ENCODE data around the gene ORC1. TPM values are rescaled to one million over a fixed set of nuclear protein-coding genes. Genes with fewer than 3 reads are reported as not detected.

Gene ORC1
- total RNA-seq, 1 experiment from 2014 or later: 14.3 TPM

- DNase-seq (ENCODE audit: low read depth, low spot score) (no peak), ATAC-seq (no peak)
- TF ChIP-seq TCF7L2 (IDR thresholded peaks at IDR 0.05; ENCODE audit: low read depth, low read length) (no peak), POLR2AphosphoS5 (IDR thresholded peaks at IDR 0.05; ENCODE audit: low read depth, low read length) (no peak), SIN3A (IDR thresholded peaks at IDR 0.05; ENCODE audit: borderline replicate concordance, insufficient read depth, low read depth, low read length) (no peak)
- TF ChIP-seq, protein P1, sequence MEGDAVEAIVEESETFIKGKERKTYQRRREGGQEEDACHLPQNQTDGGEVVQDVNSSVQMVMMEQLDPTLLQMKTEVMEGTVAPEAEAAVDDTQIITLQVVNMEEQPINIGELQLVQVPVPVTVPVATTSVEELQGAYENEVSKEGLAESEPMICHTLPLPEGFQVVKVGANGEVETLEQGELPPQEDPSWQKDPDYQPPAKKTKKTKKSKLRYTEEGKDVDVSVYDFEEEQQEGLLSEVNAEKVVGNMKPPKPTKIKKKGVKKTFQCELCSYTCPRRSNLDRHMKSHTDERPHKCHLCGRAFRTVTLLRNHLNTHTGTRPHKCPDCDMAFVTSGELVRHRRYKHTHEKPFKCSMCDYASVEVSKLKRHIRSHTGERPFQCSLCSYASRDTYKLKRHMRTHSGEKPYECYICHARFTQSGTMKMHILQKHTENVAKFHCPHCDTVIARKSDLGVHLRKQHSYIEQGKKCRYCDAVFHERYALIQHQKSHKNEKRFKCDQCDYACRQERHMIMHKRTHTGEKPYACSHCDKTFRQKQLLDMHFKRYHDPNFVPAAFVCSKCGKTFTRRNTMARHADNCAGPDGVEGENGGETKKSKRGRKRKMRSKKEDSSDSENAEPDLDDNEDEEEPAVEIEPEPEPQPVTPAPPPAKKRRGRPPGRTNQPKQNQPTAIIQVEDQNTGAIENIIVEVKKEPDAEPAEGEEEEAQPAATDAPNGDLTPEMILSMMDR (IDR thresholded peaks at IDR 0.05): no peak
- TF ChIP-seq, protein P2, sequence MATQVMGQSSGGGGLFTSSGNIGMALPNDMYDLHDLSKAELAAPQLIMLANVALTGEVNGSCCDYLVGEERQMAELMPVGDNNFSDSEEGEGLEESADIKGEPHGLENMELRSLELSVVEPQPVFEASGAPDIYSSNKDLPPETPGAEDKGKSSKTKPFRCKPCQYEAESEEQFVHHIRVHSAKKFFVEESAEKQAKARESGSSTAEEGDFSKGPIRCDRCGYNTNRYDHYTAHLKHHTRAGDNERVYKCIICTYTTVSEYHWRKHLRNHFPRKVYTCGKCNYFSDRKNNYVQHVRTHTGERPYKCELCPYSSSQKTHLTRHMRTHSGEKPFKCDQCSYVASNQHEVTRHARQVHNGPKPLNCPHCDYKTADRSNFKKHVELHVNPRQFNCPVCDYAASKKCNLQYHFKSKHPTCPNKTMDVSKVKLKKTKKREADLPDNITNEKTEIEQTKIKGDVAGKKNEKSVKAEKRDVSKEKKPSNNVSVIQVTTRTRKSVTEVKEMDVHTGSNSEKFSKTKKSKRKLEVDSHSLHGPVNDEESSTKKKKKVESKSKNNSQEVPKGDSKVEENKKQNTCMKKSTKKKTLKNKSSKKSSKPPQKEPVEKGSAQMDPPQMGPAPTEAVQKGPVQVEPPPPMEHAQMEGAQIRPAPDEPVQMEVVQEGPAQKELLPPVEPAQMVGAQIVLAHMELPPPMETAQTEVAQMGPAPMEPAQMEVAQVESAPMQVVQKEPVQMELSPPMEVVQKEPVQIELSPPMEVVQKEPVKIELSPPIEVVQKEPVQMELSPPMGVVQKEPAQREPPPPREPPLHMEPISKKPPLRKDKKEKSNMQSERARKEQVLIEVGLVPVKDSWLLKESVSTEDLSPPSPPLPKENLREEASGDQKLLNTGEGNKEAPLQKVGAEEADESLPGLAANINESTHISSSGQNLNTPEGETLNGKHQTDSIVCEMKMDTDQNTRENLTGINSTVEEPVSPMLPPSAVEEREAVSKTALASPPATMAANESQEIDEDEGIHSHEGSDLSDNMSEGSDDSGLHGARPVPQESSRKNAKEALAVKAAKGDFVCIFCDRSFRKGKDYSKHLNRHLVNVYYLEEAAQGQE (IDR thresholded peaks at IDR 0.05; ENCODE audit: insufficient read depth in 1 of 2, low read depth in 2 of 2, low read length in 1 of 2): no peak
- no peaks in the 10 kb centered on the region for H3K9me3 ChIP-seq (ENCODE audit: control insufficient read depth, insufficient read depth, low read depth, low read length)
- in situ Hi-C loops (cut with HindIII; ENCODE audit: low pct_unique_long_range_greater_than_20kb, low sequenced_read_pairs): no loop called here
- POLR2A ChIA-PET: interaction anchor here (0.6 kb wide), 1 partner anchor 165 kb away, joined by 7 read pairs; no protein-coding TSS in a partner anchor
- H3K36me3 ChIP-seq (ENCODE audit: control insufficient read depth, insufficient read depth, low read length): no peaks in the 10 kb centered on the region
- H3K4me1 ChIP-seq (ENCODE audit: control insufficient read depth, insufficient read depth, low read length): no peaks in the 10 kb centered on the region
- BruUV-seq (replicated peaks): no TSS peak
- H3K27me3 ChIP-seq (ENCODE audit: control insufficient read depth, insufficient read depth, low read length): no peaks in the 10 kb centered on the region
- intact Hi-C loops (cut with micrococcal nuclease; ENCODE audit: unreplicated experiment): no loop called here
- H3K27ac ChIP-seq (ENCODE audit: low read length): no peak overlapping the region
- CTCF ChIA-PET: no interaction called here
- H3K4me3 ChIP-seq (ENCODE audit: low read depth in 2 of 2, low read length in 2 of 2): no peak overlapping the region
Measured at GRCh38 chr1:52323731-52324130, 80.5 kb downstream of the ORC1 start.

Other genes starting within 250 kb of the ORC1 start
- 52.5 TPM for gene CC2D1B, start 38.2 kb downstream of the ORC1 start, total RNA-seq (2021; ENCODE audit: unreplicated experiment)
- 41.6 TPM for gene PRPF38A, start 179 bp upstream of the ORC1 start, total RNA-seq (2021; ENCODE audit: unreplicated experiment)
- 67.4 TPM for gene TUT4, start 148.7 kb upstream of the ORC1 start, total RNA-seq (2021; ENCODE audit: unreplicated experiment)
- gene GPX7, start 197.9 kb upstream of the ORC1 start, total RNA-seq (2021; ENCODE audit: unreplicated experiment): 11.2 TPM
- 0.23 TPM for gene SHISAL2A, start 228.7 kb upstream of the ORC1 start, total RNA-seq (2021; ENCODE audit: unreplicated experiment)

Measured in Panc1 (cell line).